GM21423 (cell line): ENCODE measurements around the gene PALD1.

Source experiments
- ATAC-seq: cut with Tn5 transposase; IDR thresholded peaks from one replicate; pipeline ENCODE4 v1.9.1; 2021; ENCODE audit warnings: mild to moderate bottlenecking, moderate library complexity; ENCODE audit not compliant: unreplicated experiment

PALD1 gene

GRCh38 chr10:70478191-70479164 is at the start of gene PALD1:
TSS of gene PALD1 (plus strand) at chr10:70478767. CDS start at chr10:70525952, 47,185 bp downstream.
- no peak for ATAC-seq

- no peak for ATAC-seq
Measured at GRCh38 chr10:70430493-70431445, 47.8 kb upstream of the PALD1 start.

DNA sequence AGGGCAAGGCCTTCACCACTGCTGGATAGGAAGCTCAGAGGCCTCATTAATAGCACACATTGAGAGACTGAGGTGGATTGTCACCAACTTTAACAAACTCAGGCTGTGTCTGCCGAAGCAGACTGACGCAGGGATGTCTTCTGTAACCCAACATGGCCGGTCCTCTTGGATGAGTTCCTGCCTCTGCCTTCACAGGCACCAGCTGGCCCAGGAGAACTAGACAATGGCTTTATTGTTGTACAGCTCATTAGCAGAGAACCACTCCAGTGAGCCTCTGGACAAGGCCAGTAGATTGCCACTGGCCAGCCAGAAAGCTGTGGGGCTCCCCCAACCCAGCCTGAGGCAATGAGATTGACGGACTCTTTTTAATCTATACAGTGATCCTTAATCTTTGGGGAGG is 46.5 kb upstream of the PALD1 start:
- no peak for ATAC-seq

GRCh38 chr10:70432561-70433263 is 45.9 kb upstream of the PALD1 start:
- ATAC-seq: no peak

- no peak for ATAC-seq
Measured at GRCh38 chr10:70433581-70434280, 44.8 kb upstream of the PALD1 start.

DNA sequence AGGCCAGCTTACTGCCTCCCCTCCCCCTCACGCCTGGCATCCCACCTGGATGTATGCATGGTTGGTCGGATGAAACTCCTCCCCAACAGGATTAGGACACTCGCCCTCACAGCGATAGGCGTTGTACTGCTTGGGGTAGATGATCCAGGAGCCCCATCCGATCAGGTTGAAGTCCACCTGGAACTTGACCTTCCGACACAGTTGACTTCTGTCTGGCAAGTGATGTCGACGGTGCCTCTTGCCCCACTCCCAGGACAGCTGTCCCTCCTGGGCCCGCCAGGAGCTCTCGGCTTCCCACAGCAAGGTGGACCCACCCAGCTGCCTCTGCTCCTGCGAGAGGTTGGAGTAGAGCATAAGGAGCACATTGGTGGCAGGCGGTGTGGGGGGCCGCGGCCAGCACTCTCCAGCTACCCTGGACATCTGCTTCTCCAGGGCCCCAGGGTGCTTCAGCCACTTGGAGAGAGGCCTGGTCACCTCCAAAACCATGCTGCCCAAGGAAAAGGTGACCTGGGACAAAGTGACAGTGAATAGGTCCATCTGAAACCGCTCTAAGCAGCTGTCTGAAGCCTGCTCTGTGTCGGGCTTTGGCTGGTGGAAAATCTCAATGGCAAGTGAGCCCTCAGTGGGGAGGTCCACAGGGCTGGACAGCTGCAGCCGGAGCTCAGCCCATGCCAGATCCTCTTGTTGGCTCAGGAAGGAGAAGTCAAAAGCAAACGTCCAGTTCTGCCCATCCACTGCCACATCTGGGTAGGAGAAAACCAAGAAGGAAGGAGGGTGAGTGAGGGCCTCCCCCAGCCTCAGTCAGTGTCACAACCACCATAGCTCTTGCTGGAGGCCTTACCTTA is 43.1 kb upstream of the PALD1 start:
- ATAC-seq: no peak

DNA sequence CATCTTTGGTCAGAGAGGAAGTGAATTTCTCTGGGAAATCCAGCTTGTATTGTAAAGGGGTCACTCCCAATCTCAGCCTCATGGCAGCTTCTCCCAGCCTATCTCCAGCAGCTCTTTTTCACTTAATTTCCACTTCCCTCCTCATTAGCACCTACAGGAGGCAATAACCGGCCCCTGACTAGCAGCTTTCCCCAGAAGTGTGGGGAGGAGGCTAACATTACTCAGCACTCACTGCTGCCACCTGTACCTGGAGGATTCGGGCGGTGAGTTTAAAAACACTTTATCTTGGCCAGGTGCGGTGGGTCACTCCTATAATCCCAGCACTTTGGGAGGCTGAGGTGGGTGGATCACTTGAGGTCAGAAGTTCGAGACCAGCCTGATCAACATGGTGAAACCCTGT is 40.8 kb upstream of the PALD1 start:
- no peak for ATAC-seq

DNA sequence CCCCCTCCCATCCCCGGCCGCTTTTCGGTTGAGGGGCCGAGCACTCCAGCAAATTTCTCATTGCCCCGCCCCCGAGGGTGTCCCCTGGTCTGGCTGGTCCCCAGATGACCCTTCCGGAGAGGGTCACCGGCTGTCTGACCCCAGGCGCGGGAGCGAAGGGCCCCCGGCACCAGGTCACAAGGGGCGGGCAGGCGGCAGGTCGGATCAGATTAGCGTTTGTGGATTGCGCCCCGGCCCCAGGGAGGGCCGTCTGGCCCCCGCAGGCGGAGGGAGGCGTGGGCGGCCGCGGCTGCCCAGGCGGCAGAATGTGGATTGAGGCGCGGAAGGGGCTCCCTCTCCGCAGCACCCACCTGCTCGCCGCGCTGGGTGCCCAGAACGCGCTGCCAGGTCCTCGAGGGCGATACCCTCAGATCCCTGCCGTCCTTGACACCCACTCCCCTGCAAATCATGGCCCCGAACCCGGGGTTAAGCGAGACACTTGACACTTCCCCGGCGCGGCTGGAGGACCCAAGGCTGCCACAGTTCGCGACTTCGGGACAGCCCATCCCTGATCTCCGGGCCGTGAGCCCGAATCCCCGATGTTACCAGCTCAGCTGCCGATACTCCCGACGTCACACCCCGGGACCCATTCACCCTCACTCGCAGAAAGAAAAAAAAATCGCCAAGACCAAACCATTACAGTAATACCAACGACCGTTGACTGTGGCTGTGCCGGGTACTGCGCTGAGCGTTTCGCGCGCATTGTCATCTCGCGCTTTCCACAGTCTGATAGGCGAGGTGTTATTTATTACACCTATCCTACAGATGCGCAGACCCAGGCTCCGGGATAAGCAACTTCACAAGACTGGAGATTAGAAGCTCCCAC is 38.0 kb upstream of the PALD1 start:
- ATAC-seq: no peak

DNA sequence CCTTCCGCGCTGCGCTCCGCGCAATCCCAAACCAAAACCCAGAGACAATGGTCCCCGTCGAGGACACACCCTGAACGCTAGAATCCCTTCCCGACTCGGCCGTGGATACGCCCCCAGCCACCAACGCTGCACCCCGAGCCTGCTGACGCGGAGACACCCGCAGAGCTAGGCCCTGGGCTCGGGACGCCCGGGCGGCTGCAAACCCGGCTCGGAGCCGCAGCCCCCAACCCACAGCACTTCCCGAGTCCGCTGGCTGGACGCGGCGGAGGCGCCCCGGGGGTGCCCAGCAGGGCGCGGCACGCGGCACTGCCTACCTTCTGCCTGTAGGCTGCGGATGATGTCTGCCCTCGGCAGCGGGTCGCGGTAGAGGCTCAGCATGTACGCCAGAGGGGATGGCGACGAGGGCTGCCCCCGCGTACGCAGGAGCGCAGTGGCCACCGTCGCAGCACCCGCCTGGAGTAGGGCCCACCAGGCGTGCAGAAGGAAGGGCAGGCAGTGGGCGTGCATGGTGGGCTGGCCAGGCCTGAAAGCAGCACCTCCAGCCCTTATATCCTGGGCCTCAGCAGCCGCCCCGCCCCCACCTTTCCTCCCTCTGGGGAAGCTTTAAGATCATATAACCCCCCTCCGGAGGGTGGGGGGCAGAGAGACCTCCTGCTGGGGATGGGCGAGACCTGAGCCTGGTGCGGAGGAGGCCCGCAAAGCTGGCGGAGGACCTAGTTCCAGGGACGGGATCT is 37.2 kb upstream of the PALD1 start, which contains the start of gene NODAL:
NODAL (minus strand) TSS at position 521 of the 734 bp plus-strand sequence; CDS start at position 507, 14 bp downstream.
- ATAC-seq: no peak

GRCh38 chr10:70441895-70442309 is 36.7 kb upstream of the PALD1 start:
- no peak for ATAC-seq

- no peak for ATAC-seq
Measured at GRCh38 chr10:70442332-70442988, 36.1 kb upstream of the PALD1 start.

DNA sequence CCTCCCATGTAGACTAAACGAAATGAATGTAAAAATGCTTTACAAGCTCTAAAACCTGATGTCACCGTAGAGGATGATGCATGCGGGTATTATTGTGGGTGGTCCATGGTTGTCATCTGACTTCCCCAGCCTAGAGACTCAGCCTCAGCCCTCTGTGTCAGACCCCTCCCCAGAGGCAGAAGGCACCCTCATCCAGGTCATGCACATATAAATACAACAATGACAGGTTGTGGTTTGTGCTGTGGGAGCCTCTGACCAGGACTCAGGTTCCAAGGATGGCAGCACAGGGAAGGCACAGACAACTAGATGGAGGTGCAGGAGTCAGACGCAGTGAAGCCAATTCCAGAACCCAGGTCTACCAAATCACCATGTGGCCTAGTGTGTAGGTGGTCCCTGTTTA is 33.8 kb upstream of the PALD1 start:
- no peak for ATAC-seq

- no peak for ATAC-seq
Measured at GRCh38 chr10:70445718-70446657, 32.6 kb upstream of the PALD1 start.

GRCh38 chr10:70448236-70448635 is 30.3 kb upstream of the PALD1 start:
- no peak for ATAC-seq

- no peak for ATAC-seq
Measured at GRCh38 chr10:70455213-70455630, 23.3 kb upstream of the PALD1 start.

- no peak for ATAC-seq
Measured at GRCh38 chr10:70456164-70456563, 22.4 kb upstream of the PALD1 start.
